ENCODE data around the gene TIGD4. TPM values are rescaled to one million over a fixed set of nuclear protein-coding genes. Genes with fewer than 3 reads are reported as not detected.
A peak's percentile ranks its signal among the peaks of the same experiment; 100 is the strongest.

Gene TIGD4
- 1 to 10 TPM in 3 of 4 donors, not detected in 1; 1.5 to 3.9 (median 2.6) TPM for total RNA-seq

- no peaks in the 10 kb centered on the region for H3K27me3 ChIP-seq
- intact Hi-C loops (cut with DNase I; ENCODE audit: low total_unique reads): no loop called here
- H3K27ac ChIP-seq: peak within 1 kb of the TSS; percentile 88 to 91
- DNase-seq: peak; percentile 98 to 99
- H3K4me3 ChIP-seq: peak within 1 kb of the TSS; percentile 63 to 86
- peak; percentile 37 to 62 for TF ChIP-seq POLR2A (IDR thresholded peaks at IDR 0.05)
- TF ChIP-seq, protein P1, sequence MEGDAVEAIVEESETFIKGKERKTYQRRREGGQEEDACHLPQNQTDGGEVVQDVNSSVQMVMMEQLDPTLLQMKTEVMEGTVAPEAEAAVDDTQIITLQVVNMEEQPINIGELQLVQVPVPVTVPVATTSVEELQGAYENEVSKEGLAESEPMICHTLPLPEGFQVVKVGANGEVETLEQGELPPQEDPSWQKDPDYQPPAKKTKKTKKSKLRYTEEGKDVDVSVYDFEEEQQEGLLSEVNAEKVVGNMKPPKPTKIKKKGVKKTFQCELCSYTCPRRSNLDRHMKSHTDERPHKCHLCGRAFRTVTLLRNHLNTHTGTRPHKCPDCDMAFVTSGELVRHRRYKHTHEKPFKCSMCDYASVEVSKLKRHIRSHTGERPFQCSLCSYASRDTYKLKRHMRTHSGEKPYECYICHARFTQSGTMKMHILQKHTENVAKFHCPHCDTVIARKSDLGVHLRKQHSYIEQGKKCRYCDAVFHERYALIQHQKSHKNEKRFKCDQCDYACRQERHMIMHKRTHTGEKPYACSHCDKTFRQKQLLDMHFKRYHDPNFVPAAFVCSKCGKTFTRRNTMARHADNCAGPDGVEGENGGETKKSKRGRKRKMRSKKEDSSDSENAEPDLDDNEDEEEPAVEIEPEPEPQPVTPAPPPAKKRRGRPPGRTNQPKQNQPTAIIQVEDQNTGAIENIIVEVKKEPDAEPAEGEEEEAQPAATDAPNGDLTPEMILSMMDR (IDR thresholded peaks at IDR 0.05): peak in 2 of 4 experiments; percentile 18 to 31
- no peaks in the 10 kb centered on the region for H3K9me3 ChIP-seq
- no peaks in the 10 kb centered on the region for H3K36me3 ChIP-seq
- H3K4me1 ChIP-seq: no peaks in the 10 kb centered on the region
Observed at GRCh38 chr4:152779513-152780266, at the start of gene TIGD4, which contains the start of gene ARFIP1. TSS of gene TIGD4 (minus strand) at chr4:152779730. CDS start at chr4:152771004, 8,726 bp downstream. TSS of gene ARFIP1 (plus strand) at chr4:152779954. CDS start at chr4:152829634, 49,680 bp downstream.

GRCh38 chr4:152828122-152828521, 48.6 kb upstream of the TIGD4 start:
- TF ChIP-seq, protein P1 (IDR thresholded peaks at IDR 0.05): no peak
- TF ChIP-seq POLR2A (IDR thresholded peaks at IDR 0.05): no peak

GRCh38 chr4:152825336-152825735, 45.8 kb upstream of the TIGD4 start:
- Histone ChIP-seq H3K27ac (no peak overlapping the region), H3K36me3 (no peaks in the 10 kb centered on the region), H3K9me3 (peaks cover 0 to 4% of the 10 kb centered on the region in 2 donors), H3K27me3 (no peaks in the 10 kb centered on the region), H3K4me3 (no peak overlapping the region), H3K4me1 (no peaks in the 10 kb centered on the region)
- DNase-seq: no peak
- TF ChIP-seq, protein P1 (IDR thresholded peaks at IDR 0.05): no peak
- no peak for TF ChIP-seq POLR2A (IDR thresholded peaks at IDR 0.05)
- intact Hi-C loops (cut with DNase I; ENCODE audit: low total_unique reads): no loop called here

More at GRCh38 chr4:152828122-152828521, 48.6 kb upstream of the TIGD4 start:
- Histone ChIP-seq H3K9me3 (peaks cover 0 to 4% of the 10 kb centered on the region in 2 donors), H3K27me3 (no peaks in the 10 kb centered on the region), H3K36me3 (no peaks in the 10 kb centered on the region), H3K4me3 (no peak overlapping the region), H3K27ac (no peak overlapping the region), H3K4me1 (no peaks in the 10 kb centered on the region)
- intact Hi-C loops (cut with DNase I; ENCODE audit: low total_unique reads): no loop called here
- DNase-seq: no peak

- H3K9me3 ChIP-seq: peaks cover 0 to 4% of the 10 kb centered on the region in 2 donors
- no peaks in the 10 kb centered on the region for H3K27me3 ChIP-seq
- intact Hi-C loops (cut with DNase I; ENCODE audit: low total_unique reads): no loop called here
- H3K4me1 ChIP-seq: no peaks in the 10 kb centered on the region
- DNase-seq: no peak
- no peaks in the 10 kb centered on the region for H3K36me3 ChIP-seq
- no peak overlapping the region for H3K4me3 ChIP-seq
- no peak overlapping the region for H3K27ac ChIP-seq
- no peak for TF ChIP-seq POLR2A (IDR thresholded peaks at IDR 0.05)
- TF ChIP-seq, protein P1 (IDR thresholded peaks at IDR 0.05): no peak
Observed at GRCh38 chr4:152824561-152824960, 45.0 kb upstream of the TIGD4 start.

DNA sequence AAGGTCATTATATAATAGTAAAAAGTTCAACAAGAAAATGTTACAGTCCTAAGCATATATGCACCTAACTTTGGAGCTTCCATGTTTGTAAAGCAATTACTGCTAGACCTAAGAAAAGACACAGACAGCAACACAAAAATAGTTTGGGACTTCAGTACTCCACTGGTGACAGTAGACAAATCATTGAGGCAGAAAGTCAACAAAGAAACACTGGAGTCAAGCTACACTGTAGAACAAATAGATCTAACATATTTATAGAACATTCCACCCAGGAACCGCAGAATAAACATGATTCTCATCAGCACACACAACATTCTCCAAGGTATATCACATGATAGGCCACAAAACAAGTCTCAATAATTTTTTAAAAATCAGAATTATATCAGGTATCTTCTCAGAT, 42.8 kb upstream of the TIGD4 start:
- no peak for DNase-seq
- Histone ChIP-seq H3K36me3 (no peaks in the 10 kb centered on the region), H3K27ac (no peak overlapping the region), H3K27me3 (no peaks in the 10 kb centered on the region), H3K4me3 (no peak overlapping the region), H3K9me3 (peaks cover 0 to 4% of the 10 kb centered on the region in 2 donors), H3K4me1 (no peaks in the 10 kb centered on the region)
- TF ChIP-seq, protein P1 (IDR thresholded peaks at IDR 0.05): no peak
- intact Hi-C loops (cut with DNase I; ENCODE audit: low total_unique reads): no loop called here

All from uterus (tissue), 4 donors.